PC-3 (cell line): ENCODE results near the gene TTC28.

Experiments
- EZH2 ChIP-seq: fragments of 300-600 bp; sonication (generic); IDR thresholded peaks from one replicate; pipeline ENCODE4 v1.6.1; 2017; ENCODE audit warnings: antibody characterized with exemption, mild to moderate bottlenecking, low read length; ENCODE audit not compliant: unreplicated experiment
- TF ChIP-seq, protein P1 (sequence below): fragments of 300-600 bp; sonication (generic); conservative IDR thresholded peaks from 2 replicates; pipeline ENCODE4 v1.5.1; 2017; ENCODE audit warnings: antibody characterized with exemption, low read depth, mild to moderate bottlenecking, low read length

DNA sequence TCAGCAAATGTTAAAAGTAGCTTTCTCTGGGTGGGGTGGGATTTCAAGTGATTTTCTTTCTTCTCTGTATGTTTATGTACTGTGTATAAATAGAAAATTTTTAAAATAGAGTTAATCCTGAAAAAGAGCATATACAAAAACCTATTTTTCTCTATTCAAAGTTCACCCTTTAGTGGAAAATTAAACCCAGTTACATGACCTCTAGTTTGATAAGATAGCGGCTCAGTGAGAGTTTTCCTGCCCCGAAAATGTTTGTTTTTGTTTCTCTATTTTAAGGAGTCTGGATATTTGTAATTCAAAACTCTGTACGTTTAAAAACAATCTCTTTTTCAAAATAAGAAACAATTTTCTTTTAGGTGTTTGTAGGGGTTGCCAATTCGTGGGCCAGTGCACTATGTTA lies 718.5 kb downstream of the TTC28 start:
- TF ChIP-seq EZH2, result no peak
- TF ChIP-seq, protein P1, sequence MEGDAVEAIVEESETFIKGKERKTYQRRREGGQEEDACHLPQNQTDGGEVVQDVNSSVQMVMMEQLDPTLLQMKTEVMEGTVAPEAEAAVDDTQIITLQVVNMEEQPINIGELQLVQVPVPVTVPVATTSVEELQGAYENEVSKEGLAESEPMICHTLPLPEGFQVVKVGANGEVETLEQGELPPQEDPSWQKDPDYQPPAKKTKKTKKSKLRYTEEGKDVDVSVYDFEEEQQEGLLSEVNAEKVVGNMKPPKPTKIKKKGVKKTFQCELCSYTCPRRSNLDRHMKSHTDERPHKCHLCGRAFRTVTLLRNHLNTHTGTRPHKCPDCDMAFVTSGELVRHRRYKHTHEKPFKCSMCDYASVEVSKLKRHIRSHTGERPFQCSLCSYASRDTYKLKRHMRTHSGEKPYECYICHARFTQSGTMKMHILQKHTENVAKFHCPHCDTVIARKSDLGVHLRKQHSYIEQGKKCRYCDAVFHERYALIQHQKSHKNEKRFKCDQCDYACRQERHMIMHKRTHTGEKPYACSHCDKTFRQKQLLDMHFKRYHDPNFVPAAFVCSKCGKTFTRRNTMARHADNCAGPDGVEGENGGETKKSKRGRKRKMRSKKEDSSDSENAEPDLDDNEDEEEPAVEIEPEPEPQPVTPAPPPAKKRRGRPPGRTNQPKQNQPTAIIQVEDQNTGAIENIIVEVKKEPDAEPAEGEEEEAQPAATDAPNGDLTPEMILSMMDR, result no peak
